GM23248 (cell line): ENCODE results near the gene KANK4.

Experiments used
- EZH2 ChIP-seq: fragments of 200-600 bp; sonication (generic); IDR thresholded peaks from 2 replicates; pipeline ENCODE4 v1.6.1; 2018; ENCODE audit warnings: antibody characterized with exemption, mild to moderate bottlenecking; ENCODE audit not compliant: insufficient read depth, poor library complexity, severe bottlenecking
- EZH2phosphoT487 ChIP-seq: fragments of 200-600 bp; sonication (generic); IDR thresholded peaks from 2 replicates; pipeline ENCODE4 v1.6.1; 2018; ENCODE audit warnings: antibody characterized with exemption, moderate library complexity, mild to moderate bottlenecking, low read depth; ENCODE audit not compliant: insufficient read depth

DNA sequence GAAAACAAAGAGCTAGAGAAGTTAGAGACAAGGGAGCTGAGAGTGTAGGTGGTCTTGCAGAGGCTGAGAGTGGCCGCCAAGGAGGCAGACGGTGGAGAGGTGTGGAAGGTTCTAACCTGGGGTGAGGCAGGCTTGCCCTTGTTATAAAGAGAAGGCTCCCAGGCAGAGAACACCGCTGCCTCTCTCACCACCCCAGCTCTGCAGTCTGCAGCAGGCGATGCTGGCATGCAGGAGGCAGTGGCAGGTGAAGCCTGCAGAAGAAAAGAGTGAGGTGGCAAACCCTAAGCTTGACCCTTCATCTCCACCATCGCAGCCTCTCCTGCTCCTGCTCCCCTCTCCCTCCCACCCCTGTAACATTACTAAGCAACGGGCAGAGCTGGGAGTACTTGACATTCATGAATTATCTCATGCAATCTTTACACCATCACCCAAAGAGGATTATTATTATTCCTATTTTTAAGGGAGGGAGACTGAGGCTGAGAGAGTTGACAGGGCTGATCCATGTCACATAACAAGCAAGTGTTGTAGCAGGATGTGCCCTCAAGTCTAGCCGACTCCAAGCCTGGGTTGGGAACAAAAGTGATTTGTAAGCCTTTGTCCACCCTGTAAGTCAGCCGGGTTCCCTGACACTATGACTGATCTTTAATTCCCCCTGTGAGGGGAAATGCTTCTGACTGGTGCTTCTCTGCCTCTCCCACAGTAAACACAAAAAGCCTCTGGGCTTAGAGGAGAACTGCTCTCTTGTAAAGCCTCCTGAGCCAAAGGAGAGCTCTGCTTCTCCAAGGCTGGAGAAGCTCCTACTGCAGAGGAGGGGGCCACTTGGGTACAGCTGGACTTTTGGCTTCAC is 36.1 kb downstream of the KANK4 start:
- TF ChIP-seq EZH2 (no peak), EZH2phosphoT487 (no peak)
